Stomach (tissue), 4 donors: Measurements from ENCODE around the gene RAB40A.

Experiments
- CTCF ChIP-seq, 7 experiments: fragments of 450-650 bp in 4 of 7; fragments of 200-600 bp in 3 of 7; sonication (generic) in 3 of 7; IDR thresholded peaks; one replicate each; pipeline ENCODE4 v1.5.1; 2016 to 2019; ENCODE audit warnings: antibody characterized with exemption in 7 of 7, control low read depth in 2 of 7, mild to moderate bottlenecking in 1 of 7
- POLR2A ChIP-seq, 4 donors: fragments of 450-650 bp; IDR thresholded peaks; one replicate each; pipeline ENCODE4 v1.6.1; 2016; ENCODE audit warnings: antibody characterized with exemption in 4 of 4, control low read depth in 2 of 4, mild to moderate bottlenecking in 1 of 4, moderate library complexity in 1 of 4
- POLR2AphosphoS5 ChIP-seq, 3 donors: sonication (generic); formaldehyde crosslinking; IDR thresholded peaks; one replicate each; pipeline ENCODE4 v1.6.1; 2016; ENCODE audit warnings: antibody characterized with exemption in 3 of 3

DNA sequence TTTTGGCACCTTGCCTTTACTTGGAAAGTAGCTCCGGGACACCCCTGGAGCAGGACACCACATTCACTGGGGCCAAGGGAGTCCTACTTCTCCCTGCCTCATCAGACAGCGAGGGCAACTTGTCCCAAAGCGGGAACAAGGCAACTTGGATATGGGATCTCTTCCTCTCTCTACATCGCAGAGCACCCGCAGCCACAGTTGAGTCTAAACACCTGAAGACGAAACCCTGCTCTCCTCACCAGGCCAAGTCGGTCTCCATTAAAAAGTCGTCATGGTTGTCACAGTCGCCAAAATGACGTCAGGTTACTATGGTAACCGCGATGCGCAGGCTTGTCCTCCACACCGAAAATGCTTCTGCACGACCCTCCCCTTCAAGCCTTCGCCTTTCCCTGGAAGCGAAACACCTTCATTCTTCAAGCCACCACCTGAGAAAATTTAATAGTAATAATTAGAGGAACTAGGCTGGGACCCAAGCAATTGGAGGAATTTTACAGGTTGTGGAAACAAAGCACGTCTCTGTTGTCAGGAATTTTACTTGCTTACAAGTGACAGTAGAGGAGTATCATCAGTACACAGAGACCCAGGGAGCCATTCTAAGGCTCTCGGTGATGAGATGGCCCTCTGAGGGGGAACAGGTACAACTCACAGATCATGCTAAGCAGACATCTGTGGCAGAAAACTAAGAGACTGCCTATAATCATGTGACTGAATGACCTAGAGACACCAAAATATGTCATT is 35.6 kb upstream of the RAB40A start:
- peak in 1 of 3 donors; percentile 7 for TF ChIP-seq POLR2AphosphoS5 (IDR thresholded peaks at IDR 0.05)
- TF ChIP-seq CTCF (IDR thresholded peaks at IDR 0.05), result no peak
- no peak for TF ChIP-seq POLR2A (IDR thresholded peaks at IDR 0.05)
